ENCODE measurements around the gene CGB7.

Gene CGB7

GRCh38 chr19:49014123-49014869 is 43.3 kb downstream of the CGB7 start:
- no peaks in the 10 kb centered on the region for H3K4me1 ChIP-seq (ENCODE audit: insufficient read depth, low read length)
- peaks cover 3% of the 10 kb centered on the region for H3K27me3 ChIP-seq (ENCODE audit: insufficient read depth, low read length, poor library complexity)
- no peak overlapping the region for H2AFZ ChIP-seq (ENCODE audit: low read depth, low read length)
- no peak overlapping the region for H3K9ac ChIP-seq (ENCODE audit: low read depth, low read length)
- H4K20me1 ChIP-seq (ENCODE audit: insufficient read depth, low read length) = peaks cover 22% of the 10 kb centered on the region; the same call in 1 of the 2 replicates
- no peak for ATAC-seq (ENCODE audit: insufficient read depth, low read depth)
- H3K27ac ChIP-seq (ENCODE audit: low read length) = no peak overlapping the region
- no peaks in the 10 kb centered on the region for H3K79me2 ChIP-seq (ENCODE audit: insufficient read depth, low read length)
- peaks cover 71% of the 10 kb centered on the region for H3K36me3 ChIP-seq (ENCODE audit: insufficient read depth, low read length)
- no peak overlapping the region for H3K4me3 ChIP-seq (ENCODE audit: low read depth in 1 of 2, low read length in 2 of 2)
- H3K4me2 ChIP-seq (ENCODE audit: insufficient read depth, low read length) = no peak overlapping the region
- H3K9me3 ChIP-seq (ENCODE audit: insufficient read depth, low read length, severe bottlenecking) = no peaks in the 10 kb centered on the region
- no peak for DNase-seq
- TF ChIP-seq EZH2 (IDR thresholded peaks at IDR 0.05; ENCODE audit: borderline replicate concordance, low read depth, low read length, severe bottlenecking) = no peak
- no peak for TF ChIP-seq CTCF (IDR thresholded peaks at IDR 0.05; ENCODE audit: borderline replicate concordance, extremely low read depth, low read length, poor library complexity, severe bottlenecking)

GRCh38 chr19:49011194-49011593 is 46.4 kb downstream of the CGB7 start:
- Histone ChIP-seq H3K27ac (ENCODE audit: low read length) (no peak overlapping the region), H2AFZ (ENCODE audit: low read depth, low read length) (no peak overlapping the region), H3K4me2 (ENCODE audit: insufficient read depth, low read length) (no peak overlapping the region), H3K9ac (ENCODE audit: low read depth, low read length) (no peak overlapping the region), H3K79me2 (ENCODE audit: insufficient read depth, low read length) (no peaks in the 10 kb centered on the region), H3K4me3 (ENCODE audit: low read depth in 1 of 2, low read length in 2 of 2) (no peak overlapping the region), H4K20me1 (ENCODE audit: insufficient read depth, low read length) (peaks cover 25% of the 10 kb centered on the region), H3K27me3 (ENCODE audit: insufficient read depth, low read length, poor library complexity) (no peaks in the 10 kb centered on the region), H3K9me3 (ENCODE audit: insufficient read depth, low read length, severe bottlenecking) (no peaks in the 10 kb centered on the region), H3K36me3 (ENCODE audit: insufficient read depth, low read length) (peaks cover 85% of the 10 kb centered on the region), H3K4me1 (ENCODE audit: insufficient read depth, low read length) (no peaks in the 10 kb centered on the region)
- ATAC-seq (ENCODE audit: insufficient read depth, low read depth) (no peak), DNase-seq (no peak)
- TF ChIP-seq CTCF (IDR thresholded peaks at IDR 0.05; ENCODE audit: borderline replicate concordance, extremely low read depth, low read length, poor library complexity, severe bottlenecking) (no peak), EZH2 (IDR thresholded peaks at IDR 0.05; ENCODE audit: borderline replicate concordance, low read depth, low read length, severe bottlenecking) (no peak)

- TF ChIP-seq EZH2 (IDR thresholded peaks at IDR 0.05; ENCODE audit: borderline replicate concordance, low read depth, low read length, severe bottlenecking) (no peak), CTCF (IDR thresholded peaks at IDR 0.05; ENCODE audit: borderline replicate concordance, extremely low read depth, low read length, poor library complexity, severe bottlenecking) (no peak)
- Histone ChIP-seq H4K20me1 (ENCODE audit: insufficient read depth, low read length) (peaks cover 24% of the 10 kb centered on the region), H3K4me3 (ENCODE audit: low read depth in 1 of 2, low read length in 2 of 2) (no peak overlapping the region), H3K27ac (ENCODE audit: low read length) (no peak overlapping the region), H3K36me3 (ENCODE audit: insufficient read depth, low read length) (peaks cover 85% of the 10 kb centered on the region), H3K27me3 (ENCODE audit: insufficient read depth, low read length, poor library complexity) (no peaks in the 10 kb centered on the region), H3K4me1 (ENCODE audit: insufficient read depth, low read length) (no peaks in the 10 kb centered on the region), H3K79me2 (ENCODE audit: insufficient read depth, low read length) (no peaks in the 10 kb centered on the region), H3K9me3 (ENCODE audit: insufficient read depth, low read length, severe bottlenecking) (no peaks in the 10 kb centered on the region), H3K9ac (ENCODE audit: low read depth, low read length) (no peak overlapping the region), H3K4me2 (ENCODE audit: insufficient read depth, low read length) (no peak overlapping the region), H2AFZ (ENCODE audit: low read depth, low read length) (no peak overlapping the region)
- 0 out of 3 replicates have a peak, but pooled peaks have one; percentile 16 for ATAC-seq (ENCODE audit: insufficient read depth, low read depth)
- DNase-seq = no peak
Observed at GRCh38 chr19:49010453-49010852, 47.1 kb downstream of the CGB7 start.
